Ishikawa (cell line): ENCODE data around the gene OR2F2.

Experiments
- CEBPB ChIP-seq: IDR thresholded peaks from 2 replicates; pipeline ENCODE4 v1.6.1; 2012
- CREB1 ChIP-seq: IDR thresholded peaks from 2 replicates; pipeline ENCODE4 v1.6.1; 2012; ENCODE audit warnings: low read depth
- EGR1 ChIP-seq: IDR thresholded peaks from 2 replicates; pipeline ENCODE4 v1.6.1; 2012
- EP300 ChIP-seq: IDR thresholded peaks from 2 replicates; pipeline ENCODE4 v1.6.1; 2012; ENCODE audit warnings: borderline replicate concordance
- FOXM1 ChIP-seq: IDR thresholded peaks from 2 replicates; pipeline ENCODE4 v1.6.1; 2012; ENCODE audit warnings: low read depth, borderline replicate concordance
- MAX ChIP-seq: IDR thresholded peaks from 2 replicates; pipeline ENCODE4 v1.6.1; 2012
- NFIC ChIP-seq: IDR thresholded peaks from 2 replicates; pipeline ENCODE4 v1.6.1; 2012
- RAD21 ChIP-seq: IDR thresholded peaks from 2 replicates; pipeline ENCODE4 v1.6.1; 2012; ENCODE audit warnings: low read depth
- TAF1 ChIP-seq: IDR thresholded peaks from 2 replicates; pipeline ENCODE4 v1.6.1; 2012; ENCODE audit warnings: low read depth, mild to moderate bottlenecking

GRCh38 chr7:143931739-143932138 lies 3.3 kb upstream of the OR2F2 start:
- TF ChIP-seq EGR1 (no peak), EP300 (no peak), CEBPB (no peak), RAD21 (no peak), FOXM1 (no peak), CREB1 (no peak), MAX (no peak), TAF1 (no peak), NFIC (no peak)
